Measurements from ENCODE around the gene HESX1.

Gene HESX1

DNA sequence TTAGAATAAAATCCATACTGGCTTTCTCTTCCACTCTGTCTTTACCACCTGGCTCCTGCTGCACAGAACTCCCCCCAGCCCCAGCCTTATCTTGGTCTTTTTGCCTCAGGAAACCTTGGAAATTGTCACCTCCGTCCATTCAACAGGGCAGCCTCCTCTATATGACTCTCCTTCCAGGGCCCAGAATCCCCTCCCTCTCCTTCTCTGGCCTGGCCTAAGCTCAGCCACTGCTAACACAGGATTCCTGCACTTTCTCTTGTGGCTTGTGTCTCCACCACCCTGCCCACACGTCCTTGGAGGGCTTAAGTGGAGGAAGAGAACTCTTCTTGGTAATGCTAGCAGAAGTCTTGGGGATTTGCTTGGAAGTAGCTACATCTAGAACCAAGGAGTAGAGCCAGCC is 33.1 kb downstream of the HESX1 start:
- no peak for DNase-seq

DNA sequence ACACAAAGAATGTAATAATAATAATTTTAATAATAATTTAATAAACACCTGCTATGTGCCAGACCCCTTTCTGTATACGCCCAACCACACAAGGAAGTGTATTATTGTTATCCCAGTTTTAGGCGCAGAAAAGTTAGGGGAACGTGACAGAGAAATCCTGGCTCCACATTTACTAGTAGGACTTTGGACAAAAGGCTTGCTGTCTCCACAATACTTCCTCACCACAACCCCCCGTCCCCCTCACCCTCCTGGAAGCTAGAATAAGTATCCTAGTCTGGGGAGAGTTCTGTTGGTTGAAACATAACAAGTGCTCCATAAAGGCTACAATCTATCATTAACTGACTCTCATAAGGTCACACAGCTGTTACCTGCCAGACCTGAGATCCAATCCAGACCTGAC is 34.1 kb downstream of the HESX1 start:
- DNase-seq = no peak

GRCh38 chr3:57164657-57165573 is 34.9 kb downstream of the HESX1 start, which contains the start of gene IL17RD:
Gene IL17RD, minus strand, starts transcription at chr3:57165353. Its CDS starts 67 bp downstream, at chr3:57165286.
- peak; percentile 71 to 83 for DNase-seq

DNA sequence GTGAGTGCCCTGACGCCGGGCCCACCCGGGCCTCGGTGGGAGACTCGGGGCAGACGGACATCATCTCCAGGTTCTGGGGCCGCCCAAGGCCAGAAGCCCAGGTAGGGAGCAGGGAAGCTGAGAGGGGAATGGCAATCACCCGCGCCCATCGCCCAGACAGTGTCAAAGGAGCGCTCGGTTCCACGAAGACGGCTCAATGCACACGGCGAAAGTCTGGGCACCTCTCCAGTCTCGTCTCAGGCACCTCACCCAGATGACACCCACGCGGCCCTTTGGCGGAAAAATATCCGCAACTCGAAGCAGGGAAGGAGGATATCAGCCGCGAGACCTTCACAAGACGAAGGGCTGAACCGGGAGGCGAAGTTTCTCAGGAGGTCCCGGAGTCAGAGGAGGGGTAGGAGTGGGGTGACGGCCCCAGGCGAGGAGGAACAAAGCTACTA is 35.5 kb downstream of the HESX1 start:
- DNase-seq = no peak

- DNase-seq = no peak
Measured at GRCh38 chr3:57163751-57164150, 36.0 kb downstream of the HESX1 start.

DNA sequence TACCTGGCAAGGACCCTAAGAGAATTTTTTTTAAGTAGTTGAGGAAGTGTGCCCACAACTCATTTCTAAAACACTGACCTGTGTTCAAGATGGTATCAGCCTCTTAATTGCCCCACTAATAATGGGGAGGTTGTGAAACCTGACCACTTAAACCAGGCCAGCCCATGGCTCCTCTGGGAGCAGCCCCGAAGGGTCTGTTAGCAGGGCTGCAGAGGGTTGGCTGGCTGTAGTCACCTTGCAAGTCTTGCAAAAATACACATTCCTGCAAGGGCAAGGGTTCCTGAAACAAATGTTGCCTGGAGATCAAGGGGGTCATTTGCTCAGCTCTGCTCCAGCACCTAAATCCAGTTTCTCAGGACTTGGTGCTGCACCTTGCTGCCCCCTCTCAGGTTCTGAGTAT is 37.9 kb downstream of the HESX1 start:
- DNase-seq = no peak

- no peak for DNase-seq
Measured at GRCh38 chr3:57160765-57161538, 38.8 kb downstream of the HESX1 start.

- no peak for DNase-seq
Measured at GRCh38 chr3:57160076-57160764, 39.6 kb downstream of the HESX1 start.

DNA sequence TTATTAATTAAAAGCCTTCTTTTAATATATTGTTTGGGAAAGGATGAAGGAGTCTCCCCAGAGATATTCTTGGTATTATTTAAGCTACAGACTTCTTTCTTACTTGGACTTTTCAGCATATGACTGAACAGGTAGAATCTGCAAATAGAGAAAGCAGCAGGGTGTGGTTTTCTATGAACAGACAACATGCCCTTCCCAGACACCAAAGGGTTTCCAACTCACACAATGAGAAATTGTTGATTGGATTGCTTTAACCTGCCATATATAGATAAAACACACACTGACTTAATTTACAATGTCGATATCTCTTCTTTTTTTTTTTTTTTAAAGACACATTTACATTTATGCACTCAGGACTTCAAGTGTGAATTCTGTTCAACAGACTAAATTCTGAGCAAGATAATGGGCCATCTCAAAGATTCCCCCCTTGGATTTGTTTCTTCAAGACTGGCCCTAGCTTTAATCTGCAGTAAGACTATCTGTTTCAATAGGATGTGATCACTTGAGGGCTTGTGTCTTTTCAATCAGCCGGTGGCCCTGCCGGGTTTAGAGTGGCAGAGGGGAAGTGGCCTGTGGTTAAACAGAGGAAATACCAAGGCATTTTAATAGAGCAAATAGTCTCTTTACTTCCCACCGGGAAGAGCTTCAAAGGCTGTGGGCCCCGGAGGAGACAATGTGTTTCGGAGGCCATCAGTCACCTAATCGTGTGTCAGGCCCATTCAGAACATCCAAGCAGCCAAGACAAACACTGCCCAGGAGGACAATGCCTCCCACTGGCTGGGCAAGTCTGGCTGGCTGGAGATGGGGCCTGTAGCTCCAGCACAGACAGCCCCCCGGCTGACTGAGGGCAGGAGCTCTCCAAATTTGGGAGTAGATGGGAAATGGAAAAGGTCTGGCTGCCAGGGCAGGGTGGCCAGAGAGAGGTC is 40.7 kb downstream of the HESX1 start:
- peak in 1 of 2 donors; percentile 31 for DNase-seq

DNA sequence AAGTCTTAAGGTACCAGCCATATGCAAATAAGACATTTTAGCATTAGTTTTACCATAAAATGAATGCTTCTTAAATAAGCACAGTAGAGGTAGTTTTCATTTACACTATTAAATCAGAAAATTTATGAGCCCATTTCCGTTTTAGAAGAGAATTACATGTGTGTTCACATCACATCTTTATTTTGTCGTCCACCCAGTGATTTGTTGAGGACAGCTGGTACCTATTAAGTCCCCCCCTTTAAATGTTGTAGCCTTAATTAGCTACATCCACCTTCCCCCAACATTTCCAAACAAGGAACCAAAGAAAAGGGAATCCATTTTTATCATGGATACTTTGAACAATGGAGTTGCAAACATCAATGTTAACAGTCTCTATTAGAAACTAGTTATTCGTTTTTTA is 41.5 kb downstream of the HESX1 start:
- no peak for DNase-seq

GRCh38 chr3:57157545-57157944 is 42.2 kb downstream of the HESX1 start:
- no peak for DNase-seq

- no peak for DNase-seq
Measured at GRCh38 chr3:57155310-57155643, 44.5 kb downstream of the HESX1 start.

- no peak for DNase-seq
Measured at GRCh38 chr3:57154470-57155309, 45.1 kb downstream of the HESX1 start.

DNA sequence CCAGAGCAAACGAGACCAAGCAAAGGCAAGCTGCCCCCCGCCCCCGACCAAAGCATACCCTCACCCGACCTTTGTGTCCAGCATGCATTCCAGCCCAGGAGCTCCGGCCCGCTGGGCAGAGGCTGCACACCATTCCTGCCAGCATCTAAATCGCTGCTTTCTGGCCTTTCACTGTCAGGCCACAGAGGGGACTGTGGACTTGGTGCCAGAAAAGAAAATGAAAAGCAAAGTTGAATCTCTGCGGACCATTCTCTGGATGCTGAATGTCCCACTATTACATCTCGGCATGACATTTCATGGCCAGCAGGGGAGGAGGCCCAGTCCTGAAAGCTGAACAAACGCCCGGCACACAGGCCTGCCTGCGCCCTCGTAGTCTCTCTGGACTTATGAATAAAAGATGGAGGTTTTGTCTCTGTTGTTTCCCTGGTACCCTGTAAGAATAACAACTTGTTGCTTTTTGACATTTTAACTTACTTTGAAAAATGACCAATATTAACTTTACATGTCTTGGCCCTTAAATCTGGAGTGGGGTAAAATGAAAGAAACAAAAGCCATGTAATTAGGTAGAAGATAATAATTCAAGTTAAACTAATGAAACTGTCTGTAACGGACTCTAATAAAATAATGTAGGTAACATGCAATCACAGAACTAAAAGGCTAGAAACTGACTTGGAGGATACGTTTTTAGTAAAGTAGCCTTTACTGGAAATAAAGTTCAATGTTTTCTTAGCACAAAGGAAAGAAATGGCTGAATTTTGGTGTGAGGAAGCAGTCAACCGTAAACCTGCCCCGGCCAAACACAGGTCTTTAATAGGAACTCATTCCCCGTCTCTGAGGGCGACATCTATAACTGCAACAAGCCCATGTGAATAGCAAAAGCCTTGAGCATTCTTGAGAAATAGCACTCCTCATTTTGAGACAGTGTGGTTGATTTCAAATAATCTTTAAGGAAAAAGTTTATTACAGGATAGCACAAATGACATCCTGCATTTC is 47.3 kb downstream of the HESX1 start:
- no peak for DNase-seq

- no peak for DNase-seq
Measured at GRCh38 chr3:57151749-57152148, 48.0 kb downstream of the HESX1 start.

DNA sequence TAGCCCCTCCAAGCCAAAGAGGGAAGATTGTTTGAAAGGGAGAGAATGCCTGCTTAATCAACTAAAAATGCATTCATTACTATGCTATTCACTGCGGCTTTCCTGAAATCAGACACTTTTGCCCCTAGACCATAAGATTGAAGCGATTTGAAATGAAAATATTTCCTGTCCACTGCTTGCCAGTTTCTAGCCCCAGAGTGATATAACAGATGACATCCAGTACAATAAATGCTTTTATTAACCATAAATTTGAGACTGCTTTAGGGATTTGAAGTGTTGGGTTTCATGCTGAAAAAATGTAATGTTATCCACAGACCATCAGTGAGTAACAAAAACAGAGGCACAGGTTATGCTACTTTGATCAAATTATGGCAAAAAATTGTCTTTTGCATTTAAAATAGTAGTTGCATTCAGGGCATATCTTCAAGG is 48.7 kb downstream of the HESX1 start:
- no peak for DNase-seq

DNA sequence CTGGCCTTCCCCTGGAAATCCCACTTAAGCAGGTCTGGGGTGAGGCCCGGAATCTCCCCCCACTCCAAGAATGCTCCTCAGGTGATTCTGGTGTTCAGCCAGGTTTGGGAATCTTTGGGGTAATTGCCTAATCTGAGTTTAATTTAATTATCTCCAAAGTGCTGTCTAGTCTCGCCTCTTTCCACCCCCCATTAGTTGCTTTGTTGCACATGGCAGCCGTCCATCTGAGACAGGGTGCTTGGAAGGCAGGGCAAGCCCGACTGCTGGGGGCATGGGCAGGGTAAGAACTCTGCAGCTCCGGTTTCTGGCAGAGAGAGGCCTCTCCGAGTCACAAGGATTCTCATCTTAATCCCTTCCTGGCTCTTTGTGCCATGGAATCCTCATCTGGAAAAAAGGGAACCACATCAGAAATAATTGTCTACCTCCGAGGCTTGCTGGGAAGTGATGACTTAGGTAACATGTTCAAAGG is 49.6 kb downstream of the HESX1 start:
- DNase-seq = no peak
